Activated CD4-positive, alpha-beta memory T cell treated with anti-CD3 and anti-CD28 coated beads, Interleukin-2, amount 10 ng/mL, durations not matched to agents 7 days and 5 days (primary cell): Measurements from ENCODE around the gene TNNT1. TPM values are rescaled to one million over a fixed set of nuclear protein-coding genes. Genes with fewer than 3 reads are reported as not detected.
A peak's percentile ranks its signal among the peaks of the same experiment; 100 is the strongest.

Source experiments
- CTCF ChIA-PET: fragments of 350-600 bp; sonication (Branson Sonifier 250); formaldehyde crosslinking; loops from one replicate; lab custom pipeline; 2021; ENCODE audit warnings: antibody characterized with exemption, inconsistent platforms; lab: Charles Lee
- POLR2A ChIA-PET: fragments of 350-600 bp; sonication (Branson Sonifier 250); formaldehyde crosslinking; loops from one replicate; lab custom pipeline; 2021; ENCODE audit warnings: antibody characterized with exemption; lab: Charles Lee
- DNase-seq: peaks from one replicate; pipeline ENCODE4 v3.0.0-alpha.2; 2020
- H3K27ac Mint-ChIP-seq: one replicate; pipeline ENCODE4 v1.8.0; 2021; ENCODE audit warnings: mild to moderate bottlenecking, mixed read lengths
- H3K27me3 Mint-ChIP-seq: one replicate; pipeline ENCODE4 v1.8.0; 2021; ENCODE audit warnings: mixed read lengths
- H3K36me3 Mint-ChIP-seq: one replicate; pipeline ENCODE4 v1.8.0; 2021; ENCODE audit warnings: low read depth, mixed read lengths
- H3K4me1 Mint-ChIP-seq: one replicate; pipeline ENCODE4 v1.8.0; 2021; ENCODE audit warnings: mixed read lengths
- H3K4me3 Mint-ChIP-seq: one replicate; pipeline ENCODE4 v1.8.0; 2021; ENCODE audit warnings: mild to moderate bottlenecking, mixed read lengths
- H3K9me3 Mint-ChIP-seq: one replicate; pipeline ENCODE4 v1.8.0; 2021; ENCODE audit warnings: mixed read lengths
- total RNA-seq, 2 experiments: library from RNA; stranded (reverse); gene quantifications; one replicate each; pipeline ENCODE4 v1.2.3, GENCODE V29; 2021

Gene TNNT1
- total RNA-seq, 2 experiments from 2014 or later: 0.38 to 0.68 TPM

DNA sequence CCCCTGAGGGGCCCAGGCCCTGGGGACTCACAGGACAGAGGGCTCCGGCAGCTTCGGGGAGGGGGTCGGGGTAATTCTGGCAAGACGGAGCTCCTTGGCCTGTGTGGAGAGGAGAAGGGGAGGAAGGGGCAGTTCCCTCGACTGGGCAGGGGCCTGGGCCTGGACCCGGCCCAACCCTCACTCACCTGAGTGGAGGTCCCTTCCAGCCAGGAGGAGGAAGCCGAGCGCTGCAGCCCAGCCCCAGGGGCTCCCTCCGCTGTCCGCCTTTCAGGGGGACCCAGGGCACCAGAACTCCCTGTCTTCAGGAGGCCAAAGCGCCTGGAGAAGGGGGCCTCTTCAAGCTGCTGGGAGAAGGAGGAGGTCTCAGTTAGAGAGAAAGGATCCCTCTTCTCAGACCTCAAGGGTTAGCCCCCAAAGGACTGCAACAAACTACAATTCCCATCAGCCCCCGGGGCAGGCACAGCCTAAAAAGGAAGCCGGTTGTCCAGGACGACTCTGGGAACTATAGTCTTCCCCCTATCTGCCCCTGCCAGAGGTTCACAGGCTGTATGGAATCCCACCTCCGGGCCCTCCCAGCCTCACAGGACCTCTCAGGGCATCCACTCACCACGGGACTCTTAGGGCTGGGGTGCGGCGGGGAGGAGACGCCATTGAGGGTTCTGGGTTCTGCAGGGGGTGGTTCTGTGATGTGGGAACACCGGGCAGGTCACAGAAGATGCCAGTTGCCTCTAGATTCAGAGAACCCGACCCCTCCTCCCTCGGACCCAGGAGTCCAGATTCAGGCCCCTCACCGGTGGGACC lies 53.5 kb downstream of the TNNT1 start:
- Mint-ChIP-seq H3K4me3 (no peak overlapping the region), H3K27me3 (no peaks in the 10 kb centered on the region), H3K9me3 (no peaks in the 10 kb centered on the region), H3K36me3 (peaks cover 17% of the 10 kb centered on the region), H3K27ac (no peak overlapping the region), H3K4me1 (no peaks in the 10 kb centered on the region)
- no peak for DNase-seq
- POLR2A ChIA-PET: interaction anchor here (0.8 kb wide), 1 partner anchor 9 kb away, joined by 3 read pairs; no protein-coding TSS in a partner anchor
- CTCF ChIA-PET: interaction anchor here (0.6 kb wide), 1 partner anchor 46 kb away, joined by 3 read pairs; no protein-coding TSS in a partner anchor

DNA sequence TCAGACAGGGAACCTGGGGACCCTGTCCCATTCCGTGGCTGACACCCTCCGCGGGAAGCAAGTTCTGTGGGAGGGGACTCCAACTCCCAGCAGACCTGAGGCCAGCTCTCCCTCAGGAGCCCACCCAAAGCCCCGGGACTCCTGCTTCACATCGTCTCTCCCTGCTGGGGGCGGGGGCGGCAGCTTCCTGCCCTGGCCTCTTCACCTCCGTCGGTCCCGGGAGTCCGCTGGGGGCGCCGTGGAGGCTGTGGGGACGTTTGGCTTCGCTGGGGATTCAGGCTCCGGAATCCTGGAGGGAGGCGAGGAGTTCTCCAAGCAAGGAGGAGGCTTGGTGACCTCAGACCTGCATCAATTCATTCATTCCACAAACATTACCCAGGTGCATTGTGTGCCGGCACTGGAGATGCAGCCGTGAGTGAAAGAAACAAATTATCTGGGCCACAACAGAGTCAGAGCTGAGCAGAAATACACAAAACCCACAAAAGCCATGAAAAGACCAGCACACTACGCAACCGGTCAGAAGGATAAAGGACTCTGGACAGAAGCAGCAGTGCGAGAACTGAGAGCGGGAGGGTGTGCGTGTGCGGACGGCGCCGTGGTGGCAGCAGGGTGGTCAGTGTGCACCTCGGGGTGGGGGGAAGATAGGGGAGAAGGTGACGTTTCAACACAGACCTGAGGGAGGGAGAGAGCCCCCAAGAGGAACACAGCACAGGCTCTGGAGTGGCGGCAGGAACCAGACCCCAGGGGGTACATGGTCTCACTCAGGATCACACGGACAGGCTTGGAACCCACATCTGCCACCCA lies 54.3 kb downstream of the TNNT1 start:
- CTCF ChIA-PET: no interaction called here
- Mint-ChIP-seq H3K27ac (no peak overlapping the region), H3K36me3 (peaks cover 19% of the 10 kb centered on the region), H3K4me3 (no peak overlapping the region), H3K4me1 (no peaks in the 10 kb centered on the region), H3K9me3 (no peaks in the 10 kb centered on the region), H3K27me3 (no peaks in the 10 kb centered on the region)
- DNase-seq: no peak
- POLR2A ChIA-PET: no interaction called here

DNA sequence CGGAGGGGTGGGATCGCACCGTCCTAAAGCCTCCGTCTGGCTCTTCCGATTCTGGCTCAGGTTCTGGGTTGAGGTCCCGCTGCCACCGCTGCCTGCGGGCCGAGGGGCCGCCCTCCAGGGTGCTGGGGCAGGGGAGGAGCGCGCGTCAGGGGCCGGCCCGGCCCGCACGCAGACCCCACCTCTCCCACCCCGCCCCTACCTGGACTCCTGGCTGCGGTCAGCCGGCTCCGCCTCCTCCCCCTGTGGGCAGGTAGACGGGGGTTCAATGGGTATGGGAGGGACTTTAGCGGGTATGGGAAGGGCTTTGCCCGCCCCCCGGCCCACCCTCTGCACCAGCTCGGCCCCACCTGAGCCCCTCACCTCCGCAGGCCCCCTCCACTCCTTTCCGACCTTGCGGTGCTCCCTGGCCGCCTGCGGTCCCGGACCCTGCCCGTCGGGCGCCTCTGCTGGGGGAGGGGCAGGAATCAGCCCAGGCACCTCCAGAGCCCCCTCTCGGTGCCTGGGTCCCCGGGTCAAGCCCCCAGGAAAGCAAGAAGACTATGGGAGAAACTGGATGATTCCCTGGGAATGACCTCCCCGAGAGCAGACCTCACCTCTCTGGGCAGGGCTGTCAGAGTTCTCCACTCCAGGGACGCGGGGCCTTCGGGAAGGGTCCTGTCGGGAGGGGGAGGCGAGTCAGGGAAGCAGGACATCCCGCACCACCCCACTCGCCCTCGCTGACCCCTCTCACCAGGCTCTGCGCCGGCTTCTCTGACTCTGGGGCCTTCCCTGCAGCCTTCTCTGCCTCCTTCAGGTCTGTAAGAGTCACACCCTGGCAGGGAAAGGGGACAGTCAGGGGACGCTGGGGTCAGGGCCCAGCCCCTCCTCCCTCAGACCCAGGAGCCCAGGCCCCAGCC lies 56.3 kb downstream of the TNNT1 start:
- Mint-ChIP-seq H3K27me3 (peaks cover 9% of the 10 kb centered on the region), H3K9me3 (no peaks in the 10 kb centered on the region), H3K27ac (no peak overlapping the region), H3K36me3 (peaks cover 29% of the 10 kb centered on the region), H3K4me3 (no peak overlapping the region), H3K4me1 (peaks cover 11% of the 10 kb centered on the region)
- CTCF ChIA-PET: no interaction called here
- no peak for DNase-seq
- POLR2A ChIA-PET: no interaction called here

DNA sequence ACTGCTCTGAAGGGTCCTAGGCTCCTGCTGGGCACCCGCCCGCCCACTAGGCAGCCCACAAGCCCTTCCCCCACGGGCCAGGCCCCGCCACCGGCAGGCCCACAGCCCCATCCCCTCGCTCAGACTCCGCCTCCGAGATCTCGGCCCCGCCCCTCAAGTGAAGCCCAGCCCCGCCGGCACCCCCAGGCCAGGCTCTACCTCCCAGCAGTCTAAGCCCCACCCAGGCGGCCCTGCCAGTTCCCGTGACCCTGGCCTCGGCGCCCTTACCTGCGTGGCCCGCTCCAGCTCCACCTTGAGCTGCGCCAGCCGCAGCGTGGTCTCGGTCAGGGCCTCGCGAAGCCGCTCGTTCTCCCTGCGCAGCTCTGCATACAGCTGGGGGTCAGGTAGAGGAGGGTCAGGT lies 57.1 kb downstream of the TNNT1 start:
- no peak overlapping the region for H3K27ac Mint-ChIP-seq
- no peaks in the 10 kb centered on the region for H3K9me3 Mint-ChIP-seq

DNA sequence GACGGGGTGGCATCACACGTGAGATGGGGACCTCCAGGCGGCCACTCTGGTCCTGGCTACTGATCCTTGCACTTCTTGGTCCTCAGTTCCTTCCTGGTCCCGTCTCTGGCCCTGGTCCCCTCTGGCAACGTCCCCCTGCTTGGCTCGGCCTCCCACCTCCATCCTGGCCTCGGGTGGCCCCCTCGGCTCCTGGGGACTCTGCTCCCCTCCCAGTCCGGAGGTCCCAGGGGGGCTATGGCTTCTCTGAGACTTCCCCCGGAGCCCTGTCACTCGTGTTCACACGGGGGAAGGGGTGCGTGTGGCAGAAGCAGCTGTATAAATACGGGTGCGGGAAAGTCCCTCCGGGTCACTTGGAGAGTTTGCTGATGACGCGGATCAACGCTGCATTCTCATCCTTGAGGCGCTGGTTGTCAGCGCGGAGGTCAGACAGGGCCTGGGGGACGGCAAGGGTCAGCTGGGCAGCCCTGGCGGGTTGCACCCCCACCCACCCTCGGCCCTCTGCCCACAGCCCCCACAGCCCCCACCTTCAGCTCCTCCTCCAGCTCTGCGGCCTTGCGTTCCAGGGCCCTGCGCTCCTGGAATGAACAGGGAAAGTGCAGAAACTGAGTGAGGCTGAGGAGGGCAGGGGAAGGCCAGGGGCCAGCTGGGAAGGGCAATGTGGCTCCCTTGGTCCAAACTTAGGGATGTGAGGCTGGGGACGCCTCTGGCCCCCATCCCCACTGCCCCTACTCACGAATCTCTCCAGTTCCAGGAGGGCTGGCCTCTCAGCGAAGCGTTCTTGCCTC lies 57.7 kb downstream of the TNNT1 start:
- ChIA-PET CTCF (no interaction called here), POLR2A (no interaction called here)
- Mint-ChIP-seq H3K9me3 (no peaks in the 10 kb centered on the region), H3K27ac (no peak overlapping the region), H3K27me3 (peaks cover 18% of the 10 kb centered on the region), H3K4me1 (peaks cover 20% of the 10 kb centered on the region), H3K4me3 (no peak overlapping the region), H3K36me3 (peaks cover 34% of the 10 kb centered on the region)
- DNase-seq: no peak

More for the DNA sequence above, 57.1 kb downstream of the TNNT1 start:
- POLR2A ChIA-PET: no interaction called here
- no peak for DNase-seq
- no peak overlapping the region for H3K4me3 Mint-ChIP-seq
- CTCF ChIA-PET: no interaction called here
- peaks cover 18% of the 10 kb centered on the region for H3K4me1 Mint-ChIP-seq
- peaks cover 16% of the 10 kb centered on the region for H3K27me3 Mint-ChIP-seq
- H3K36me3 Mint-ChIP-seq: peaks cover 34% of the 10 kb centered on the region

DNA sequence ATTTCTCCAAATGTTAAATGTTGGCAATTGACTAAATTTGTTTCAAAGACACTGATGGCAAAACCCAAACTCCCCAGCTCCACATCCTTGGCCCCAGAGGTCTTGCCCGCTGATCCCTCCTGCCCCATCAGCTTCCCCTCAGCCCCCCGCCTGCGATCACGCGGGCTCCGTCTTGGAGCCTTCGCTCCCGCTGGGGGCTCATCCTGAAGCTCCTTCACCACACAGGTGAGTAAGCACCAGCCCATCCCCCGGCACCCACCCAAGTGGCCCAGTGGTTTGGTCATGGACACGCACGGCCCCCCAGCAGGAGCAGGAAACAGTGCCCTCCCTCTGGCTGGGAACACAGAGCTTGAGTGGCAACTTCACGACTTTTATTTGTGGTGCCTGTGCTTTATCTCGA lies 58.4 kb downstream of the TNNT1 start:
- peaks cover 34% of the 10 kb centered on the region for H3K36me3 Mint-ChIP-seq
- no peak overlapping the region for H3K27ac Mint-ChIP-seq
- H3K4me1 Mint-ChIP-seq: peaks cover 20% of the 10 kb centered on the region
- POLR2A ChIA-PET: no interaction called here
- DNase-seq: no peak
- H3K4me3 Mint-ChIP-seq: no peak overlapping the region
- H3K27me3 Mint-ChIP-seq: peaks cover 25% of the 10 kb centered on the region
- CTCF ChIA-PET: interaction anchor here (1.2 to 1.5 kb wide), 2 partner anchors 10 to 76 kb away, joined by 3 to 4 read pairs; partner anchors contain the start of gene DNAAF3
- no peaks in the 10 kb centered on the region for H3K9me3 Mint-ChIP-seq

DNA sequence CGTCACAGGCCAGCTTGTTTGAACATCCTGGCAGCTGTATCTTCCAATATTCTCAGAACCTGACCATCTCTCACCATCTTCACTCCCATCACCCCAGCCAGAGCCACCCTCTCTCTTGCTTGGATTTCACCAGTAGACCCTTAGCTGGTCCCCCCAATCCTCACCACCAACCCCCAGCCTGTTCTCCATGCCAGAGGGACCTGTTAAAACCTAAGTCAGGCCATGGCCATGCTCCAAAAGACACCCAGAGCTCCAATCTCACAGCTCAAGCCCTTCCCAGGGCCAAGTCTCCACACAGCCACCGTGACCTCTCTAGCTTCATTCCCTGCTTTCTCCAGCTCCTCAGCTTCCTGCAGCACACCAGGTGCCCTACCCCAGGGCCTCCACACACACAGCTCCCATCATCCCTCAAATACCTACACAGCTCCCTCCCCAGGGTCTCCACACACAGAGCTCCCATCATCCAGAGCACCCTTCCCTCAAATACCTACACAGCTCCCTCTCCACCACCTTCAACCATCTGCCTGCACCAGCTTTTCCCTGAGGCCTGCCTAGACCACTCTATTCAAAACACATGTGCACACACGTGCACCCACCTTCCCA lies 59.6 kb downstream of the TNNT1 start:
- ChIA-PET CTCF (interaction anchor here (0.6 to 2.0 kb wide), 8 partner anchors 9 to 1566 kb away, joined by 3 to 10 read pairs (median 3); partner anchors contain the start of gene DNAAF3), POLR2A (interaction anchor here (0.6 to 1.0 kb wide), 2 partner anchors 27 to 387 kb away, joined by 3 to 6 read pairs; no protein-coding TSS in a partner anchor)
- no peaks in the 10 kb centered on the region for H3K9me3 Mint-ChIP-seq
- H3K36me3 Mint-ChIP-seq: peaks cover 27% of the 10 kb centered on the region
- no peak overlapping the region for H3K4me3 Mint-ChIP-seq
- DNase-seq: no peak
- H3K4me1 Mint-ChIP-seq: peaks cover 20% of the 10 kb centered on the region
- no peak overlapping the region for H3K27ac Mint-ChIP-seq
- H3K27me3 Mint-ChIP-seq: peaks cover 35% of the 10 kb centered on the region

DNA sequence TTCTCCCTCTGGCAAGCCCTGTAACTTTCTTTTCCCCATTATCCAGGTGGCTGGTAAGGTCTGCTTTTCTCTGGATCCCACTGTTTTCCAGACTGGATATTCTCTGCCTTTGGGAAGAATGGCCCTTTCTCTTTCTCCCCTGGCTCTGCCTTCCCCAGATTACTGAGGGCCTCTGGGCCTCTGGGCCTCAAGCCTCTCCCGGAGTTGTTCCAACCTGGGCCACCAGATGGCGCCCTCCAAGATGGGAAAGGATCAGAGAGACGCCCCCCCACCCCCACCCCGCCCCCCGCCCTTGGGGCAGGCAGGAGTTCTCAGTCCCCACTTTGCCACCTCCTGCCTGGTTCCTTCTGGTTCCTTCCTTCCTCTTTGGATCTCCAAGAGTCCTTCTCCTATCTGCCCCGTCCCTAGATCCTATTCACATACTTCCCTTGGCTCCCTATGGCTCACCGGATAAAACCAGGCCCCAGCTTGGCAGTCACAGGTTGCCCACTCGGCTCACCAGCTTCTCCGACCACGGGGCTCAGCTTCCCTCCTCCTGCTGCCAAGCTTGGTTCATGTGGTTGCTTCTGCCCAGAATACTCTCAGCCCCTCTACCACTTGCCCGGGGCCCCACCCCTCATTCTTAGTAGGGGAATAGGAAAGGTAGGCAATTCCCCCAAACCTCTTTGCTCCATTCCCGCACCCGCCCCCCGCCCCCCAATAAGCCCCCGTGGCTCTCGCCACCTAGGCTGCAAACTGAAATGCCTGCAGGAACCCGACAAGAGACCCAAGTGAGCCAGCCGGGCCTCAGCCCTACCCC lies 60.3 kb downstream of the TNNT1 start:
- Mint-ChIP-seq H3K36me3 (peaks cover 27% of the 10 kb centered on the region), H3K9me3 (no peaks in the 10 kb centered on the region), H3K27me3 (peaks cover 42% of the 10 kb centered on the region), H3K27ac (no peak overlapping the region), H3K4me3 (no peak overlapping the region), H3K4me1 (peaks cover 20% of the 10 kb centered on the region)
- ChIA-PET CTCF (interaction anchor here (0.6 to 2.0 kb wide), 15 partner anchors 13 to 1567 kb away, joined by 3 to 10 read pairs (median 3); partner anchors contain the start of genes DNAAF3 and KMT5C), POLR2A (interaction anchor here (0.6 to 1.7 kb wide), 4 partner anchors 27 to 387 kb away, joined by 3 to 8 read pairs (median 4); partner anchors contain the start of gene PPP1R12C)
- peak; percentile 79 for DNase-seq

DNA sequence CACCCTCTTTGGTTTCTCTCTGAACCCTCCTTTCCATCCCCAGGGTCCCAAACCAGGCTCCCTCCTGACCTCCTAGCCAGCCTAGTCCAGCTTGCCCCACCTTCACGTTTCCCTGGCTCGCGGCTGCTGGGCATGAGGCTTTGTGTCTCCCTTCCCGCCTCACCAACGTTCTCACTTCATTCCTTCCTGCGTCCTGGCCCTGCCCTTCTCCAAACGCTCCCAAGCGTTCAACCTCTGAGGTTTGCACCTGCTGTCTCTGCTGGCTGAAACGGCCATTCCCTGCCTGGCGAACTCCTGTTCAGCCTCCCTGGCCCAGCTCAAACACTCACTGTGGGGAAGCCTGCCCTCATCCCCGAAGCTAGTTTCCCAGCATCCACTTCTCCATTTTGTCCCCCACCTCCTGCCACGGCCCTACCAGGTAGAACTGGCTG lies 61.0 kb downstream of the TNNT1 start:
- Mint-ChIP-seq H3K27ac (no peak overlapping the region), H3K36me3 (peaks cover 27% of the 10 kb centered on the region), H3K4me1 (peaks cover 21% of the 10 kb centered on the region), H3K4me3 (no peak overlapping the region), H3K9me3 (no peaks in the 10 kb centered on the region), H3K27me3 (peaks cover 45% of the 10 kb centered on the region)
- ChIA-PET POLR2A (interaction anchor here (0.8 to 1.7 kb wide), 2 partner anchors 29 to 207 kb away, joined by 3 to 8 read pairs; partner anchors contain the start of gene PPP1R12C), CTCF (interaction anchor here (0.6 to 2.0 kb wide), 10 partner anchors 13 to 416 kb away, joined by 3 to 10 read pairs (median 4); partner anchors contain the start of gene KMT5C)
- no peak for DNase-seq

DNA sequence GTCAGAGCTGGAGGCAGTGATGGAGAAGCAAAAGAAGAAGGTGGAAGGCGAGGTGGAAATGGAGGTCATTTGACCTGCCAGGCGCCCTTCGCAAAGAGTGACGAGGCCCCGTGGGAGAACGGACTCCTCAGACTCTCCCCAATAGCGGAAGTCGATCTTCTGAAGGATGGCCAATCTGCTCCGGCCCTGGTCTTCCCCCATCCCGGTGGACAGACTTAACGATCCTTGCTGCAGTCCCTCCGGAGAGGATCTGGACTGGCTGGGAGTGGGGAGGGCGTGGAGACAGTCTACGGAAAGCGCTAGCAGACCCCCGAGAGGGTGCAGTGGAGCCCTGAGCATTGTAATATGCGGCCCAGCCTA lies 61.5 kb downstream of the TNNT1 start:
- DNase-seq: no peak
- Mint-ChIP-seq H3K4me3 (no peak overlapping the region), H3K4me1 (peaks cover 26% of the 10 kb centered on the region), H3K36me3 (peaks cover 27% of the 10 kb centered on the region), H3K27ac (no peak overlapping the region), H3K9me3 (no peaks in the 10 kb centered on the region), H3K27me3 (peaks cover 50% of the 10 kb centered on the region)
- ChIA-PET POLR2A (interaction anchor here (0.9 to 1.7 kb wide), 2 partner anchors 25 to 29 kb away, joined by 3 to 8 read pairs; partner anchors contain the start of genes PPP1R12C and RDH13), CTCF (interaction anchor here (1.1 to 2.0 kb wide), 3 partner anchors 48 to 416 kb away, joined by 4 to 6 read pairs (median 4); no protein-coding TSS in a partner anchor)
